NCI-H524 treated with DMSO at 0.1 percent for 48 hours (cell line): Measurements from ENCODE around the gene CACNA1A.
"Not testable (repeated sequence)": the region's sequence is repeated elsewhere in the genome, so short reads cannot be mapped to it uniquely, and the experiment has no call there.

Source experiments
- DNase-seq: peaks from one replicate; lab custom pipeline; 2025; lab: John Stamatoyannopoulos, UW

CACNA1A gene

DNA sequence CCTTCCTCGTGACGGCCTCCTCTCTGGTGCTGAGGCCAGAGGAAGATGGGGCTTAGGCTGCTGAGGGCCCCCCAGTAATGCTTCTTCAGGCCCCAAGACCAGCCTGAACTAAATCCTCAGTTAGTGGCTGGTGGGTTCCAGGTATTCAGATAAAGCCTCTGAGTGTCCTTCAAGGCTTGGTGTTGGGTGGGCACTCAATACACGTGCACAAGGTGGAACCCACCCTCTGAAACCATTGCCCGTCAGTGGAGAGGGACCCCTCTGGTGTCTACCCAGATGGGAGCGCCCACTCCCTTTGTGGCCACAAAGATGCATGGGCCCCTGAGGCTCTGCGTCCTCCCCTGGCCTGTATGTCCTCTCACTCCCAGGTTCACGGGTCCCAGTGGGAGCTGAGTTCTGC, 277.0 kb downstream of the CACNA1A start:
- no peak for DNase-seq

DNA sequence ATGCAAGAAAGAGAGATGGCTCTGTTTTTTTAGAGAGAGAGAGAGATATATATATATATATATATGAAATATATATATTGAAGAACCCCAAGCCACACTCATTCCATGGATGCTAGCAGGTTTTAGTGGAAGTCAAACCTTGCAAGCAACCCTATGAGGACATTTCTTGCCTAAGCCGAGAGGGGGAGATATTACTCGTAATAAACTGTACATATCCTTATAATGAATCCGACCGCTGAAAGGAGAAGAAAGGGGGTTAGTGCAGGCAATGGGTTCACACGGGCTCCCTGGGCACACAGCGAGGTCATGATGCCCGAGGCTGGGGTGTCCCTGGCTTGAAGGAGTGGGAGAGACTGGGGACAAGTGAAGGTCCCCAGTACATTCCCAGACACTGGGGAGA, 277.7 kb downstream of the CACNA1A start:
- no peak for DNase-seq

DNA sequence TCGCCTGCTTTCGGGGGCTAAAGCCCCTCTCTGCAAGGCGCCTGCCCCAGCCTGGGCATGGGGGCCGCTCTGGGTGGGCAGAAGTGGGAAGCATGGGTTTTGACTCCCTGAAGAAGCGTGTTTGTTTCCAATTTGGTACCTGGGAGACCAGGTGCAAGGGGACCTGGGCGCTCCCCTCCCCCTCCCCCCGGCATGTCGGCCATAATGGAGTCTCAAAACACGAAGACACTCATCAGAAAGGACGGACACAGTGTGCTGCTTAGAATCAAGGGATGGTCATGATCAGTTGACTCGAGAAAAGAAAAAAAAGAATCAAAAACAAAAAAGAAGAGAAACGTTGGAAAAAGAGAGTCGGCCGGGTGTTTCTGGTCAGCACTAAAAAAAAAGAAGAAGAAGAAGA, 279.3 kb downstream of the CACNA1A start:
- DNase-seq: no peak

DNA sequence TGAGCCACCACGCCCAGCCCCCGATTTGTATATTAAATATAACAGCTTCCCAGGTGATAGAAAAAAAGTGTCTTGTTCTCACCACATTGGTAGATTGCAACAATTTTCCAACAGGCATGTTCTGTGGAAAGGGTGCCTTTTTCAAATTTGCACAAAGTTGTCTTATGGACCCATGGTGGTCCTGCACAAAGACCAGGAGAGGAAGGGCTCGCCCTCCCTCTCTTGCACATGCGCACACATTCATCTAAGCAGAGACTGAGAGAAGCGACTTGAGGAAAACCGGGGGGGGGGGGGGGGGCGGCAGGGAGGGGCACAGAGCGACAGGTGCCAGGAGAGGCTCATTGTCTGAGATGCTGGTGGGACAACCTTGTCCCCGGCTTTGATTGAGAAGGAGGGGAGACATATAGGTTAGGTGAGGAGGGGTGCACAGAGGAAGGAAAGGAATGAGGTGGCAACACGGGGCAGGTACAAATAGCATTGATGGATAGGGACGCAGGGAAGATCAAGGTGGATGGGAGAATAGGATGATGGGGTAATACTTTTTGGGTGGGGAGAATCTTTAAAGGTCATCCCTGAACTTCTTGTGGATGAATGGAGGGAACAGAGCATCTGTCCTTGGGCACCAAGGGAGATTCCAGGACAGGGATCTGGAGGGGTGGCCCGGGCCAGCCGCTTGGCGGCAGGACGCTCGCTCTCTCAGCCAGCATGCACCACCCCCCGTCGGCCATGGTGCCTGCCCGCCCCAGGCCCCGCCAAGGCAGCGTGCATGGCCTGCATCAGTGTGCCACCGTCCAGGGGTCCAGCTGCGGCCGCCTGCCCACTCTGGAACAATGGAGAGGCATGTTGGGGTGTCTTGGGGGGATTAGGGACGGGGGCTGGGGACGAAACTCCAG, 280.1 kb downstream of the CACNA1A start:
- DNase-seq: no peak

DNA sequence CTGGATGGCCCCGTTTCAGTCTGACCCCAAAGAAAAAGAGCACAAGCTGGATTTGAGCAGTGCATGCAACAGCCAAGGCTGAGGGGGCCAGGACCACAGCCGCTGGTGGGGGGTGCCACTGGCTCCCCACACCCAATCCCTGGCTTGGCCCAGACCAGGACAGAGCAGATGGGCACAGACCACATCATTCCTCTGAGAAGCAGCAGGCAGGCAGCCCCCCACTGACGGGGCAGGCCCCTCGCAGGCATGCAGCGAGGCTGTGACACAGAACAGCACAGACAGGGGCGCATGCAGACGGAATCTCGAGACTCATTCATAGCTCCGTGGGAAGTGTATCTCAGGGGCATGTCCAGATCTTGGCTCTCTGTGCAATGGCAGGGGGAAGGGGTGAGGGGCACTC, 281.2 kb downstream of the CACNA1A start:
- no peak for DNase-seq

DNA sequence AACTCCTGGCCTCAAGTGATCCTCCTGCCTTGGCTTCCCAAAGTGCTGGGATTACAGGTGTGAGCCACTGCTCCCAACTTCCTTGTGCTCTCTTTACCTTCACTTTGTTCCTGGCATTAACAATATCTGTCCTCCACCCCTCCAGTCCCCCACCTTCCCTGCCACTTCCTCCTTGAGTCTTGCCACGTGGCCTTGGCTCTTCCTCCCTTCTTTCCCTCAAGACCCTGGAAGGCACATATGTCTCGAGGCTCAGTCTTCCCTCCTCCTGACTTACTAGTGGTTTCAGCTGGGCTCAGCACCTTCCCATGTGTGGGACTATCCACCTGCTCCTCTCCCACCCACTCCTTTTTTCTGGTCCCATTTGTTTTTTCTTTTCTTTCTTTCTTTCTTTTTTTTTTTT, 285.4 kb downstream of the CACNA1A start:
- DNase-seq: no peak

DNA sequence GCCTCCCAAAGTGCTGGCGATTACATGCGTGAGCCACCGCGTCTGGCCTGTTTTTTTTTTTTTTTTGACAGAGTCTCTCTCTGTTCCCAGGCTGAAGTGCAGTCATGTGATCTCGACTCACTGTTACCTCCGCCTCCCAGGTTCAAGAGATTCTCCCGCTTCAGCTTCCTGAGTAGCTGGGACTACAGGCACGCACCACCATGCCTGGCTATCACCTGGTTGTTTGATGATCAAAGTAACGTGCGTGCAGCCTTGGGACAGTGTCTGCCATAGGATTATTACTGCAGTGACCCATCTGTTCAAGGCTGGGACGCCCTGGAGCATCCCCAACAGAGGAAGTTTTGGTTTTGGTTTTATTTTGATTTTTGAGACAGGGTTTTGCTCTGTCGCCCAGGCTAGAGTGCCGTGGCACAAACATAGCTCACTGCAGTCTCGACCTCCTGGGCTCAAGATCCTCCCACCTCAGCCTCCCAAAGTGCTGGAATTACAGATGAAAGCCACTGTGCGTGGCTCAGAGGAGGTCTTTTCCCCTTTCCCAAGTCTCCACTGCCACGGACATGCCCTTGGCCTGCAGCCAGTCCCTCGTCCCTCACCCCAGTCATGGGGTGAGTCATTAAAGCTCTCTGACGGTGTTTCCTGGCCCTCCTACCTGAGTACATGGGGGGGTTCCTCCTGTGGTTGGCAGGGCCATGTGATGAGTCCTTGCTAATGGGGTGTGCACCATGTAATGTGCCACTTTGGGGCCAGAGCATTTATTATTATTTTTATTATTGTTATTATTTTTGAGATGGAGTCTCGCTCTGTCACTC, 290.5 kb downstream of the CACNA1A start:
- DNase-seq: no peak

DNA sequence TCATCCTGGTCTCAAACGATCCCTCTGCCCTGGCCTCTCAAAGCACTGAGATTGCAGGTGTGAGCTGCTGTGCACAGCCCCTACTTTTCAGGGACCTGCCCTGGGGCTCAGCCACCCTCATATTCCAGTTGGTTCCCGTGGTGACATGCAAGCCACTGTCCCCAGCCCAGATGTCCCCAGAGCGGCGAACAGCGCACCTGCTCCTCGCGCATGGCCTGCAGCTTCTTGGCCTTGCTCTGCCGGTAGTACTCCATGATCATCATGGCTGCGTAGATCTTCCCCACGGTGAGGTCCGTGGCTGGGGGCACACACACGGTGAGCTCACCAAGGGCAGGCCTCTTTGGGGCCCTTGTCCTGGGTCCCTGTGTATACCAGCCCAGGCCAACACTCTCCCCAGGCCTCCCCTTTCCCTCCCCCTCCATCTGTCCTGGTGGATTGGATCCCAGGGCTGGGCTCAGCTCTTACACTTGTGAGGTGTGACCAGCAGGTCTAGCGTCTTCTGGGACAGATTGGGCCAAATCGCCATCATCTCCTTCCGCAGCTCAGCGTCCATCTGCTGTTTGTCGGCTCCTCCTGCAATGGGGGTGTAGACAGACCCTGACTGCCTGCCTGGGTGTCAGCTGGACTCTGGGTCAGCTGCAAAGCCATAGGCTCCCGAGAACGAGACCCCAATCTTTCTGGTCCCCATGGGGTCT, 292.1 kb downstream of the CACNA1A start:
- no peak for DNase-seq

DNA sequence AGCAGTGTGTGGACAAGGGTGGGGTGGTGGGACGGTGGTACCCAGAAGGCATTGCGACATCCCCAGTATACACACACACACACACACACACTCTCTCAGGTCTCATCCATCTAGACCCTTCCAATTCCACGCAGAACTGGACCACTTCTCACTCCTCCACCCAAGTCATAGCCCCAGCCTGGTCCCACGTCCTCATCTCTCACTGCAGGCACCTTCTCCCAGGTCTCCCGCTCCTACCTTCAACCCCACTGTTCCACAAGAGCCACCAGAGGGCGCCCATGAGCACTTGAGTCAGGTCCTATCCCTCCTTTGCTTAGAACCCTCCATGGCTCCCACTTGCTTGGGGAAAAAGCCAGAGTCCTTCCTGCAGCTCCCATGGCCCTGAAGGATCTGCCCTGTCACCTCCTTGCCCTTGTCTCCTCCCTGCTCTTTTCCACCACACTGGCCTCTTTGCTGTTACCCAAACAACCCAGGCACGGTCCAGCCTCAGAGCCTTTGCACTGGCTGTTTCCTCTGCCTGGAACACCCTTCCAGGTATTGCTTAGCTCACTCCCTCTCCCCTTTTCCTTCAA, 293.4 kb downstream of the CACNA1A start:
- no peak for DNase-seq

DNA sequence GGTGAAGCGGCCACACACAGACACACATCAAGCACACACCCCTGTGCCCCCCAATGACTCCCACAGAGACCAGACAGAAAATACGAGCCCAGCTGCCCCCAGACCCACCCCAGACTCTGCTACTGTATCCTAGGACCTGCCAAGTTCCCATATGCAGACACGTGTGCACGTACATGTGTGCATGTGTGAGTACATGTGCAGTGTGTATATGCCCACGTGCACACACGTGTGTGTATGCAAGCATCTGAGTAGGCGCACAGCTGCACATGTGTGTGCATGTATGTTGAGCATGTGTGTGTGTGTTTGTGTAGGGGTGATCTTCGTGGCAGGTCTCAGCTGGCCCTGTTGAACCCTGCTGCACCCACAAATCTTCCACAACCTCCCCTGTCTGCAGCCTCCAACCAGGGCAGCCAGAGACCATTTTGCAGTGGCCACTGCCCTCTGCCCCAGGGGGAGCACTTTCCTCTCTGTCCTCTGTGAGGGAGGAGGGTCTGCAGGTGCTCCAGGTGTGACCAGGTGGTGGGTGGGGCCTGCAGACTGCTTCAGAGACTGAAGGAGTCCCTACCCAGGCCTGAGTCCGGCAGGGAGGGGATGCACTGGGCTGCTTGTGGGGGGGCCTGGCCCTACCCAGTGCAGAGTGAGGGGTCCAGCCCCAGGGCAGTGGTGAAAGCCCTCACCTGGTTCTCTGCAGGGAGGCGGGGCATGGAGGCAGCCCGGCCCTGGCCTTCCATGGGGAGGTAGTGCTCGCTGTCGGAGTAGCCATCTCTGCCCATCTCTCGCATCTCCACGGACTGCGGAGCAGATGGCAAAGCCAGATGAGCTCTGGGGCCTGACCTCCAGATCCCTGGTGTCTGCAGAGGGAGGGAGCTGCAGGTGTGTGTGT, 294.6 kb downstream of the CACNA1A start:
- no peak for DNase-seq

DNA sequence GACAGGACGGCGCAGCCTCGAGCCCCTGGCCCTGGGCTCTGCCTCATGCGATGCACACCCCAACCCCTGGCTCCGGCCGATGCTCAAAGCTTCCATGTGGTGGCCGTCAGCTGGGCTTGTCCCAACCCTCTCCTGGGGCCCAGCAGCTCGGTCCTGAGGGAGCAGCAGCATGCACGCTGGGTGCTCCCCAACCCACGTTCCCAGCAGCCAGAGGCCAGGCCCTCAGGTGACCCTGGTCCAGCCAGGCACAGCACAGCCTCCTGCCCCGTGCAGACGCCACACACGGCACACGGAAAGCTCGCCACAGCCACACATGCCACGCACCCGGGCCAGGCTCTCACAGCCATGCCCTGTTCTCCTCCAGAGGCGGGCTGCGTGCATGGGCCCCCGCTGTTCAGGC, 295.3 kb downstream of the CACNA1A start:
- no peak for DNase-seq

DNA sequence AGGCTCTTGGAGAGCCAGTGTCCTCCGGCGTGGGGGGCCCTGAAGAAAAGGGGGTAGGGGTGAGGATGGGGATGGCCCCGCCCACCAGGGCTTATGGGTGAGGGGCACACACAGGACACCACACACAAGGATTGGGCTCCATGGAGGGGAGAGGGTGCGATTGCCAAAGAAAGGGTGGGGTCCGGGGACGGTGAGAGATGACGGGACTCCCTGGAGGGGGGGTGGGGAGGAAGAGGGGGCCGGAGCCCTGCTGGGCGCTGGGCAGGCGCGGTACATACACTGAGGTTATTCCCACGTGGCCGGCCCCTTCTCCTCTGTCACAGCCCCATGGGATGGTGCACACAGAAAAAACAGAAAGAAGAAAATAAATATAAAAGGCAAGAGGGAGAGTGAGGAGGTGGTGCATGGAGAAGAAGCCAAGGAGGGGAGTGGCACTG, 295.9 kb downstream of the CACNA1A start:
- DNase-seq: no peak

DNA sequence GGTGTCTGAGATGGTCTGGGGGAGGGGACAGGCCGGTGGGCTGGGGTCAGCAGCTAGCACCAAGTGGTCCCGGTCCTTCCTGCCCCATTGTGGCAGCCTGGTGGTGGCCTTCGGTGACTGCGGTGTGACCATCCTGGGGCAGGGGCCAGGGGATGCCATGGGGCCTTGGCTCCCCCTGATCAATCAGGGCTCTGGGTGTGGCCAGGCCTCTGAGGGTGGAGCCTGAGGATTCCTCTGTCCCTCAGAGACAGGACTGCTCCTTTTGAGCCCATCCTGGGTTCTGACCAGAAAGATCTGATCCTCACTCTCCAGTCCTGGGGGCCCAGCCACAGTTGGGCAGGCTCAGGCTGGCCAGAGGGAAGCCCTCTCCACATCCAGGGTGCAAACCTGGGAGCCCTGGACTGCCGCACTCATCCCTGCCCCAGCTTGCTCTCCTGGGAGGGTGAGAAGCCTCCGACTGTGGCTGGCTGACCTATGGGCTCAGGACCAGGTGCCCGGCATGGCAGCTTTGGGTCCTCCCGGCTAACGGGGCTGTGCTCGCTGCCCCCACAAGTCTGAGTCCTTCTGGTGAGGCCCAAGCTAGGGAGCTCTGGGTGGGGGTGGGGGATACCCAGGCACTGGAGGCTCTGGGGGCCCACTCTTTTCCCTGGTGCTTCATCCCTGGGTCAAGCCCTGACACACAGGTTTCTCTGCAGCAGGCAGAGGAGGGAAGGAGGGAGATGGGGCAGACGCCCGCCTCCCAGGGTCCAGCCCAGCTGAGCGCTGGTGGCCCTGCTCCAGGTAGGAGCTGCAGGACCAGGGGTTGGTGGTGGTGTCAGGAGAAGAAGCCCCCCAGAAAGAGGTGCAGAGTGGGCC, 296.6 kb downstream of the CACNA1A start:
- no peak for DNase-seq

DNA sequence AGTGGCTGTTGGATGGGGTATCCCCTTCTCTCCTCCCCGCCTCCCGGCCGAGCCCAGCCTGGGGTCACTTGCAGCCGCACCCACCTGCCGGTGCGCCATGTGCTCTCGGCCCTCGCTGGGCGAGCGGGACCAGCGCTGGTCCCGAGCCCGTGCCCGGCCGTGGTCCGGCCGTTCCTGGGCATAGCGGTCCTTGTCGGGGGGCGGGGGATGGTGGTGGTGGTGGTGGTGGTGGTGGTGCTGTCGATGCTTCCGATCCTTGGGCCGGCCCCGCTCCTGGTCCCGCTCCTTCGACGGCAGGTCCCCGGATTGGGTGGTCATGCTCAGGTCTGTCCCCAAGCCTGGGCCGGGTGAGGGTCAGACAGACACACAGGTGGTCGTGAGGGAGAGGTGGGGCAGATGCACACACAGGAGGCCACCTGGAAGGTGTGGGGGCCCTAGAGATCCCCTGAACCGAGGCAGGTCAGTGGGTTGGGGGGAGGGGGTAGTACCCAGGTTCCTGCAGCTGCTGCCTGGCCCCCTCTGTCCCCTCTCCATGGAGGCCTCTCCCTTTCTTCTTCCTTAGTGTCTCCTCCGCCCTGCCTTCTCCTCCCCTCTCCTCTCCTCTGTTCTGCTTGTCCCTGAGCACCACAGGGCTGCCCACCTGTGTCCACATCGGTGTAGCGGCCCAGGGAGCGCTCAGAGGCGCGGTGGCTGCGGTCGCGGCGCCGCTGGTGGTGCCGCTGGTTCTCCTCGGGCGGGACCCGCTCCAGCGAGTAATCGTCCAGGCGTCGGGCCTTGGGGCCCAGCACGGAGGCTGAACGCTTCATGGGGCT, 297.4 kb downstream of the CACNA1A start:
- no peak for DNase-seq

DNA sequence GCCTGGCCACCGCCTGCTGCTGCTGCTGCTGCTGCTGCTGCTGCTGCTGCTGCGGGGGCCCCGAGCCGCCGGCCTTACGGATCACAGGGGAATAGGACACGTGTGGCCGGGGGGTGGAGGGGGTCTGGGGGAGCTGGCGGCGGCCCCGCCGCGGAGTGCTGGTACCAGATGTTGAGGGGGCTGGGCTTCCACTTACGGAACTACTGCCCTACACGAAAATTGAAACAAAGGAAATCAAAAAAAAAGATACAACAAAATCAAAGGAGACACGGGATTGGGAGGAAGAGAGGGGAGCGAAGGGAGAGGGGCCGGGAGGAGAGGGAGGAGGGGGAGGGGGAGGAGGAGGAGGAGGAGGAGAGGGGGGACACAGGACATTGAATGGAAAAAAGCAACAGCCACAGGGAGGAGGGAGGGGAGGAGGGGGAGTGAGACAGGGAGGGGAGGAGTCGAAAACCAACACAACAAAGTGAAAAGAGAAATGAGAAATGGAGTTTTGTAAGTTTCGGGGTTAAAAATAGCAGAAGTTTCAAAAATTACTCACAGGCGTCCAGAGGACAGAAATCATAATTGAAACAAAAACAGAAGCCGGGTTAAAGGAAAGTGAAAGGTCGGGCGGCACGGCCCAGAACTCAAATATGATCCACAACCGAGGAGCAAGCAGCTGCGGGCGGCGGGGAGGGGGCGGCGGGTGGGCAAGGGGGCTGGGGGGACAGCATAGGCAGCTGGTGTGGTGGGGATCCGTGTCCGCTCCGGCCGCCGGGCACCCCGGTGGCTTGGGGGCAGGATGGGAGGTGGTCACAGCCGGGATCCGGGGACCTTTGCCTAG, 298.2 kb downstream of the CACNA1A start:
- DNase-seq: no peak

DNA sequence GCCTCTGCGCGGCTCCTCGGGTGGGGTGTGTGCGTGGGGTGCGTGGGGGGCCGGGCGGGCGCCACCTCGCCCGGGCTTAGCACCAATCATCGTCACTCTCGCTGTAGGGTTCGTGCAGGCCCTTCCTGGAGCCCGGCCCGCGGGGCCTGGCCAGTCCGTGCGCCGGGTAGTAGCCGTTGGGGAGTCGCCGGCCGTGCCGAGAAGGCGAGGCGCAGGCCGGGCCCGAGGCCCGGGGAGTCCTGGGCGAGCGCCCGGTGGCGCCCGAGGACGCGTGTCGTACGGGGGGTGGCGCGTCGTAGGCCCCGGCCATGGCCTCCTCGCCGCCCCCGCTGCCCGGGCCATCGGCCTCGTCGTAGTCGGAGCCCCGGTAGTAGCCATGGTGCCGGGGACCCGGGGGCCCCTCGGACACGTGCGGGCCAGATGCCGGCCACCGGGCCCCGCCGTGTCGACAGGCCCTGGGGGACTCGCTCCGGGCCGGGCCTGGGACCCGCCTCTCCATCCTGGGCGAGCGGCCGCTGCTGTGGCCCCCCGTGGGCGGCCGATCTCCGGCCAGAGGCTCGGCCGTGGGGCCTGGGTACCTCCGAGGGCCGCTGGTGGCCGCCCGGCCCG, 298.9 kb downstream of the CACNA1A start:
- DNase-seq: no peak

DNA sequence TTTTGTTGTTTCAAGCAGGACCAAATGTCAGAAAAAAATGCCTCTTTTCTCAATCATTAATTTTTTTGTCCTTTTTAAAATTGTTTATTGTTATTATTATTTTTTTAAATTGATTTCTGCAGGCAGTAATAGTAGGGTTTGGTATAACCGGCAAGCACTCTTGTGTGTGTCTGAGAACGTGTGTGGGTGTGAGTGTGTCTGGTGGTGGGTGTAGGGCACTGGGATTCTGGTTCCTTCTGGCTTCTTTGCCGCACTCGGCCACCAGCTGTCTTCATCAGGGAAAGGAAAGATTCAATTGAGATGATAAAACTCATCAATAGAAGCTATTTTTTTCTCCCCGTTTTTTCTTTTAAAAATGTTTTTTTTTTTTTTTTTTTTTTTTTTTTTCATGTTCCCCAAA, 299.7 kb downstream of the CACNA1A start:
- no peak for DNase-seq

DNA sequence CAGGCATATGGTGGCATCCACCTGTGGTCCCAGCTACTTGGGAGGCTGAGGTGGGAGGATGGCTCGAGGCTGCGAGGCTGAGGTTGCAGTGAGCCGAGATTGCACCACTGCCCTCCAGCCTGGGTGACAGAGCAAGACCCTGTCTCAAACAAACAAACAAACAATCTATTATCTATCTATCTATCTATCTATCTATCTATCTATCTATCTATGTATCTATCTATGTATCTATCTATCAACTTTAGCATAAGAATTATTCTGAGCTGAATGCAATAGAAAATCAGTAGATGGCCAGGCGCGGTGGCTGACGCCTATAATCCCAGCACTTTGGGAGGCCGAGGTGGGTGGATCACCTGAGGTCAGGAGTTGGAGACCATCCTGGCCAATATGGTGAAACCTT, 304.2 kb downstream of the CACNA1A start:
- not testable (repeated sequence) for DNase-seq
